Neutrophil (primary cell): ENCODE results near the gene DYRK1A.
A peak's percentile ranks its signal among the peaks of the same experiment; 100 is the strongest.
"Not testable (repeated sequence)": the region's sequence is repeated elsewhere in the genome, so short reads cannot be mapped to it uniquely, and the experiment has no call there.

Source experiments
- H3K27ac ChIP-seq: fragments of 200-600 bp; sonication (generic); 2 replicates; pipeline ENCODE4 v1.5.1; 2016; ENCODE audit warnings: mild to moderate bottlenecking, moderate library complexity
- H3K27me3 ChIP-seq: fragments of 200-600 bp; sonication (generic); 2 replicates; pipeline ENCODE4 v1.6.0; 2016; ENCODE audit warnings: mild to moderate bottlenecking
- H3K36me3 ChIP-seq: fragments of 200-600 bp; sonication (generic); 2 replicates; pipeline ENCODE4 v1.5.1; 2017
- H3K4me1 ChIP-seq, 2 experiments: fragments of 200-600 bp in 1 of 2; sonication (generic) in 1 of 2; 1 replicate in 1 of 2; 2 replicates in 1 of 2; pipeline versions ENCODE4 v1.5.1 to v1.6.1; 2013 to 2016; ENCODE audit warnings: low read depth in 1 of 2, low read length in 1 of 2, mild to moderate bottlenecking in 1 of 2, moderate library complexity in 1 of 2; ENCODE audit not compliant: control insufficient read depth in 1 of 2, insufficient read depth in 1 of 2
- H3K4me3 ChIP-seq, 2 experiments: fragments of 200-600 bp in 1 of 2; sonication (generic) in 1 of 2; 1 replicate in 1 of 2; 2 replicates in 1 of 2; pipeline ENCODE4 v1.5.1; 2013 to 2016; ENCODE audit warnings: low read depth in 1 of 2, low read length in 1 of 2, mild to moderate bottlenecking in 1 of 2, moderate library complexity in 1 of 2
- H3K9me3 ChIP-seq: fragments of 200-600 bp; sonication (generic); 2 replicates; pipeline ENCODE4 v1.5.1; 2016
- CTCF ChIP-seq: fragments of 200-600 bp; sonication (generic); IDR thresholded peaks from 2 replicates; pipeline ENCODE4 v1.5.1; 2016; ENCODE audit warnings: antibody characterized with exemption

Gene DYRK1A

GRCh38 chr21:37520801-37521200 is 154.2 kb downstream of the DYRK1A start:
- Histone ChIP-seq H3K27me3 (no peaks in the 10 kb centered on the region), H3K36me3 (peaks cover 20% of the 10 kb centered on the region), H3K4me1 (peaks cover 4 to 7% of the 10 kb centered on the region in 2 experiments), H3K9me3 (no peaks in the 10 kb centered on the region), H3K27ac (no peak overlapping the region), H3K4me3 (no peak overlapping the region)
- TF ChIP-seq CTCF, result no peak

GRCh38 chr21:37521658-37522057 is 155.1 kb downstream of the DYRK1A start:
- no peak overlapping the region for H3K4me3 ChIP-seq
- H3K9me3 ChIP-seq, result no peaks in the 10 kb centered on the region
- peaks cover 16% of the 10 kb centered on the region for H3K36me3 ChIP-seq
- H3K4me1 ChIP-seq, result peaks cover 4 to 7% of the 10 kb centered on the region in 2 experiments
- no peak for TF ChIP-seq CTCF
- no peaks in the 10 kb centered on the region for H3K27me3 ChIP-seq
- H3K27ac ChIP-seq, result no peak overlapping the region

GRCh38 chr21:37522641-37523295 is 156.2 kb downstream of the DYRK1A start:
- Histone ChIP-seq H3K9me3 (no peaks in the 10 kb centered on the region), H3K4me1 (peaks cover 4 to 7% of the 10 kb centered on the region in 2 experiments), H3K36me3 (peaks cover 6% of the 10 kb centered on the region), H3K27ac (peak overlapping the region; percentile 10), H3K4me3 (peak overlapping the region in 1 of 2 experiments; percentile 23), H3K27me3 (no peaks in the 10 kb centered on the region)
- TF ChIP-seq CTCF, result no peak

- not testable (repeated sequence) for H3K36me3 ChIP-seq
Measured at GRCh38 chr21:37524944-37525343, 158.4 kb downstream of the DYRK1A start.

GRCh38 chr21:37525810-37526209 is 159.2 kb downstream of the DYRK1A start:
- H3K27ac ChIP-seq, result no peak overlapping the region
- no peak overlapping the region for H3K4me3 ChIP-seq
- H3K36me3 ChIP-seq, result no peaks in the 10 kb centered on the region
- no peaks in the 10 kb centered on the region for H3K9me3 ChIP-seq
- TF ChIP-seq CTCF, result no peak
- peaks cover 23% of the 10 kb centered on the region for H3K27me3 ChIP-seq
- peaks cover 4 to 7% of the 10 kb centered on the region in 2 experiments for H3K4me1 ChIP-seq

More at GRCh38 chr21:37524944-37525343, 158.4 kb downstream of the DYRK1A start:
- not testable (repeated sequence) for H3K4me1 ChIP-seq, H3K4me3 ChIP-seq, H3K27ac ChIP-seq, H3K9me3 ChIP-seq
- peaks cover 14% of the 10 kb centered on the region for H3K27me3 ChIP-seq

GRCh38 chr21:37527103-37527502 is 160.5 kb downstream of the DYRK1A start:
- TF ChIP-seq CTCF, result no peak
- no peaks in the 10 kb centered on the region for H3K9me3 ChIP-seq
- H3K4me1 ChIP-seq, result peaks cover 4 to 7% of the 10 kb centered on the region in 2 experiments
- H3K27ac ChIP-seq, result no peak overlapping the region
- H3K27me3 ChIP-seq, result peaks cover 36% of the 10 kb centered on the region
- H3K4me3 ChIP-seq, result no peak overlapping the region
- H3K36me3 ChIP-seq, result no peaks in the 10 kb centered on the region
